Rectal smooth muscle tissue (tissue), 1 donor: ENCODE data around the gene ITGAL.
A peak's percentile ranks its signal among the peaks of the same experiment; 100 is the strongest.

Experiments used
- H3K27ac ChIP-seq: one replicate; pipeline ENCODE4 v1.7.0; 2013; ENCODE audit warnings: low read depth, low read length, inconsistent platforms
- H3K27me3 ChIP-seq: one replicate; pipeline ENCODE4 v1.7.0; 2013; ENCODE audit warnings: low read length; ENCODE audit not compliant: control insufficient read depth, insufficient read depth
- H3K36me3 ChIP-seq: one replicate; pipeline ENCODE4 v1.7.0; 2013; ENCODE audit warnings: low read length; ENCODE audit not compliant: control insufficient read depth, insufficient read depth
- H3K4me1 ChIP-seq: one replicate; pipeline ENCODE4 v1.7.0; 2013; ENCODE audit warnings: low read length; ENCODE audit not compliant: control insufficient read depth, insufficient read depth
- H3K4me3 ChIP-seq: one replicate; pipeline ENCODE4 v1.7.0; 2013; ENCODE audit warnings: low read length
- H3K9ac ChIP-seq: one replicate; pipeline ENCODE4 v1.7.0; 2013; ENCODE audit warnings: low read length

The ITGAL gene

DNA sequence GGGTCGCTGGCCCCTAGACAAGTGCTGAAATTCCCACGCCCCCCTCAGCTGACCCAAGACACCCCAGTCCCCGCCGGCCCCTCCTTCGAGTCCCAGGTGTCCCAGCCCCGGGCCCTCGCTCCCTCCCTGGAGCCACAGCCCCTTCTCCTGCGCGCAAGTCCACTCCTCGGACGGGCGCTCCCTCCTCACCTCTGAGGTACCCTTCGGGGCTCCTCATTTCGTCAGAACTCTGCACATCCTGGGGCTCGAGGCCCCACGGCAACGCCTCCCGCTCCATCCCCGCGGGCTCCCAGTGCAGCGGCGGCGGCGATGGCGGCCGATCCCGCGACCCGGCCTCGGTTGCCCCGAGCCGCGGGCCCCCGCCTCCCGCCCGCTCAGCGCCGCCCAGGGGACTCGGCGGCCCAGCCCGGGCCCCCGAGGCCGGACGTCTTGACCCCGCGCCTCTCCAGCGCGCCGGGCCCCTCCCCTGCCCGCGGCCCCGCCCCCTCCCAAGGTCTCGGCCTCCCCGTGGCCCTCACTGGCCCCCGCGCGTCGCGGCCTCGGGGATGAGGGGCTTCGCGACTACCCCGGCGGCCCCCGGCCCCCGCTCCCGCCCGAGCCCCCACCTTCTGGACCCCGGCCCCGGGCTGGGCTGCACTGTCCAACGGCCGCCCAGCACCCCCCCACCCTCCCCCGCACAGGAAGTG, 53.7 kb downstream of the ITGAL start, which contains the start of gene ZNF768:
Gene ZNF768 (minus strand): TSS at position 430 of the 686 bp plus-strand sequence. CDS start 153 bp downstream, at position 277.
- peaks cover 4% of the 10 kb centered on the region for H3K36me3 ChIP-seq
- peak within 1 kb of the TSS; percentile 93 for H3K4me3 ChIP-seq
- peak within 1 kb of the TSS; percentile 84 for H3K9ac ChIP-seq
- peak within 1 kb of the TSS; percentile 99 for H3K27ac ChIP-seq
- no peaks in the 10 kb centered on the region for H3K27me3 ChIP-seq
- H3K4me1 ChIP-seq: peaks cover 10% of the 10 kb centered on the region

DNA sequence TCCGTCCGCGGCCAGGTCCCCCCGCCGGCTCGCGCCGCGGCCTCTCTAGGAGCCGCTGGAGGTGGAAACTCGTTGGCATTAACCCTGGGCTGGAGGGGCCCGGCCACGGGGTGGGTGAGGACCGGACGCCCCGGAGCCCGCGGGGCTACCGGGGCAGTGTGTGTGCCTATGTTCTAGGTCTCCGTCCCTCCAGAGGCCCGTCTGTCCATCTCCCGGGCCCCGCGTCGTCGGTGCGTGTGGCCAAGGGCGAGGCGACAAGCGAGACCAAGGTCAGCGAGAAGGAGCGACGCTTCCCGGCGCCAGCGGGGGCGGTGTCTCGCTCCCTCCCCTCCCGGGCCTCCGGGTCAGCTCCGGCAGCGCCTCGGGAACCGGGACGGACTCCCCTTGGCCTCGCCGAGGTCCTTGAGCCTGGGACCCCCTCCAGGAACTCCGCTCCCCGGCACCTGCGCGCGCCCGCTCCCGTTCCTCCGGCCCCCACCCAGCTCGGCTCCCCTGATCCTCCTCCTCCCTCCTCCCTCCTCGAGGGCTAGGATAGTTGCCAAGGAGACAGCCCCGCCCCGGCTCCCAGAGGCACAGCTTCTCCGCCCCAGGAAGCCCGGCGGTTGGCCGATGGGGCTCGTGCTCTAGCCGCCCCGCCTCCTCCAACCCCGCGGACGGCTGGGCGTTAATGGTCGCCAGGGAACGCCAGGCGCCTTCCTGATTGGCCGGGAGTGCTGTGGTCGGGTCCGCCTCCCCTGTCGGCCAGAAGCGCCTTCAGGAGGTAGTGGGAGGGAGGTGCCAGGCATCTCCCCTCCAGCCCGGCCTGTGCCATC, 54.5 kb downstream of the ITGAL start:
- Histone ChIP-seq H3K9ac (peak overlapping the region; percentile 84), H3K27me3 (no peaks in the 10 kb centered on the region), H3K36me3 (peaks cover 4% of the 10 kb centered on the region), H3K4me1 (peaks cover 10% of the 10 kb centered on the region), H3K27ac (peak overlapping the region; percentile 99), H3K4me3 (peak overlapping the region; percentile 93)

DNA sequence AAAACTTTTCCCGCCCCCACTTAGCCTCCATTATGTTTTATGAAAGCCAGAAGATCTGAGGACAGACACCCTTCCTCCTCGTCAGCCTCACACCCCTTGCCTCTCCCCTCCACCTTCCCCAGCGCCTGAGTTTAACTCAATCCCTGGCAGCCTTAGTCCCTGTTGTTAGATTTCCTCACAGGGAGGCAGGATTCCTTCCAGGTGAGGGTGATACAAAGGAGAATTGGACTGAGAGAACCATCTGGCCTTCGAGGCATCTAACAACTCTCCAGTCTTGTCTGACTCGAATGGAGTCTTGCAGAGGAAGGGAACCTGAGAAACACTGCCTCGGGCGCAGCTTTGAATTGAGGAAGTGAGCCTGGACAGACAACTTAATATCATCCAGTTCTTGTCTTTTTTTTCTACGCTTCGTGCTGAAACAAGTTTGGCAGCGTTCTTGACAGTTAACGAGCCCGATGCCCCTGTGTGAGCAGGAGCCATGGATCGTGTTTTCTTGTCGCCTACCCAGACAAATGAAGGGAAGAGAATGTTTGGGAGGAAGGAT, 55.2 kb downstream of the ITGAL start:
- Histone ChIP-seq H3K4me3 (peak overlapping the region; percentile 49), H3K27ac (peak overlapping the region; percentile 84), H3K36me3 (peaks cover 4% of the 10 kb centered on the region), H3K27me3 (no peaks in the 10 kb centered on the region), H3K4me1 (peaks cover 10% of the 10 kb centered on the region), H3K9ac (peak overlapping the region; percentile 84)

DNA sequence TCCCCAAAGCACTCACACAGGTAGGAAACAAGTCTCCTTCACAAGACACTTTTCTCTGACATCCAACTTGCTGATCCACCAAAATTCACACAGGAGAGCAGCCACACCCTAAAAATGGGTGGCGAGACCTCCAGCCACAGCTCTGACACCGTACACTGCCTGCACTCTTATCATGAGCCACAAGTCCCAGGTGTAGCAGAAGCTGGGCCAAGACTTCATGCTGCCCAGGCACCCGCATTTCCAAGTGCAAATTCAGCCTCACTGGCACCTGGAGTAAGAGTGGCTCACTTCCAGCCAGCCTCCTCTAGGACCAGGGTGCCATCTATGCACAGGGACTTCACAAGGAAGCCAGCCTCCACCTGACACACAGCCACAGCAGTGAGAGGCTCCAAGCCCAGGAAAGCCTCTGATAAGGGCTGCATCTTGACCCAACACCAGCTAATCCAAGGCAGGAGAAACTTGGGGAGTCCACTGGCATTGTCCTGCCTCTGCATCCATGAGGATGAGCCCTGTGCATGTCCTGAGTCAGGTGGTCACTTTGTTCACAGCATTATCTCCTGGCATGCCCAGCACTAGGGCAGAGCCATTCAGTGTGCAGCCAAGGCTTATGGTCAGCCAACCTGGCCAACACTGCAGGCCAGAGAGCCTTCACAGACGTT, 56.4 kb downstream of the ITGAL start:
- Histone ChIP-seq H3K4me3 (no peak overlapping the region), H3K9ac (no peak overlapping the region), H3K27me3 (no peaks in the 10 kb centered on the region), H3K4me1 (peaks cover 13% of the 10 kb centered on the region), H3K36me3 (peaks cover 4% of the 10 kb centered on the region), H3K27ac (no peak overlapping the region)

DNA sequence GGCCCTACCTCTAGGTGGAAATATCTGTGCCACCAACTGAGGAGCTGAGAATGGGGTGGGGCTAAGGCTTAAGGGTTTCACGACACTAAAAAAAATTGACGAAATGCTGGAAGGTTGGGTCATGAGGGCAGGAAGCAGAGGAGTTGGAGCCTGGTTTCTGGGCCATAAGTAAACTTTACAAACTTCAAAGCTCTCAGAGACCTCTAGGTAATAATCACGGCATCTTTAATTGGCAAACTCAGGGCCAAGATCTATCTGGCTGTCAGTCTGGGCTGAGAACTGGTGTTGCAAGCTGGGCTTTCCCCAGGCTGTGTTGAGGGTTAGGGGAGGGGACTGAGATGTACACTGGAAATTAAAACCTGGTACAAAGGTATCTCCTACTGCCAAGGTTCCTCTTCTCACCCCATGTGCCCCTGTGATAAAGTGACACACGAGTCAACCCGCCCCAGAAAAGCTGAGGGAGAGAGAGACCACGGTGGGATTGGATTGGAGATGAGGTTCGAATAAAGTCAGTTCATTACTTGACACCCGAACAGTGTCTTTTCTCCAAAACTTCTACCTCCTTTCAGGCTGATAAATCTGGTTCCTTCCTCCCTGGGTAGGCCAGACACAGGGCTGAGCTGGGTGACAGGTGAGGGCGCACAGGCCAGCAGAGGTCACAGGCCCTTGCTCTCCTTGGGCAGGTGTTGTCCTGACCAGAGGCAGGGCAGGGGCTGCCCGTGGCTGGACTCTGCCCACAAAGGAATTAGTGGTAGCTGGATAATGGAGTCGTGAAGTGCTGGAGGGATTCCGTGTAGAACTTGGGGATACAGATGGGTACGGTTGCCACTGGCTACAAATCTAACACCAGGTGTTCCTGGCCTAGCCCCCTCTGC, 57.9 kb downstream of the ITGAL start:
- Histone ChIP-seq H3K27ac (no peak overlapping the region), H3K4me1 (peaks cover 14% of the 10 kb centered on the region), H3K4me3 (no peak overlapping the region), H3K27me3 (no peaks in the 10 kb centered on the region), H3K9ac (no peak overlapping the region), H3K36me3 (peaks cover 4% of the 10 kb centered on the region)

DNA sequence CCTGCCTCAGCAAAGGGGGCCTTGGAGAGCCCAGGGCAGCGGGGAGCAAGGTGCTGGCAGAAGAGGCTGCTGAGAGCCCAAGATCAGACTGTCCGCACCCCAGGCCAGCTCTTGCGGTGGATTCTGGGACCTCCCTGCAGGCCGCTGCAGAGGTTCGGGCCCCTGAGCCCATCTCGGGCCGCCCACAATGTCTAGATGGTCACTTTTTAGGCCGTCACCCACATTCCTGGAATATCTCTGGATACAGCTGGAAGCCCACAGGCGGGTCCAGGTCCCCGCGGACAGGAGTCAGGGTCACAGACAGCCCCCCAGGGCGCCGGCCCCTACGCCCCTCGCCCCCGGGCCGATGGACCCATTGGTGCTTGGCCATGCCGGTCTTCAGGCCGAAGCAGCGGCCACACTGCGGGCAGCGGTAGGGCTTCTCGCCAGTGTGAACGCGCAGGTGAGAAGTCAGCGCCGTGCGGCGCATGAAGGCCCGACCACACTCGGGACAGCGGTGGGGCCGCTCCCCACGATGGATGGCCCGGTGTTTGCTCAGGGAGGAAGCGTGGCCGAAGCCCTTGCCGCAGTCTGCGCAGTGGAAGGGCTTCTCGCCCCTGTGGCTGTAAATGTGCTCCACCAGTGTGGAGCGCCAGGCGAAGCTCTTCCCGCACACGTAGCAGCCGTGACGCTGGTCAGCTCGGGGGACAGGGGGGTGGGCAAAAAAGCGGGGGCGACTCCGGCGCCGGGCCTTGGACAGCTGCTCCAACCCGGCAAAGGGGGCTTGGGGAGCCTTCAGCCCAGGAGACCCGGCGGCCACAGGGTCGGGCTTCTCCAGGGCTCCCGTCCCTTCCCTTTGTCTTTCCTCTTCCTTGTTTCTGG, 60.0 kb downstream of the ITGAL start:
- H3K27me3 ChIP-seq: no peaks in the 10 kb centered on the region
- no peak overlapping the region for H3K9ac ChIP-seq
- peaks cover 9% of the 10 kb centered on the region for H3K4me1 ChIP-seq
- peaks cover 4% of the 10 kb centered on the region for H3K36me3 ChIP-seq
- no peak overlapping the region for H3K4me3 ChIP-seq
- no peak overlapping the region for H3K27ac ChIP-seq

DNA sequence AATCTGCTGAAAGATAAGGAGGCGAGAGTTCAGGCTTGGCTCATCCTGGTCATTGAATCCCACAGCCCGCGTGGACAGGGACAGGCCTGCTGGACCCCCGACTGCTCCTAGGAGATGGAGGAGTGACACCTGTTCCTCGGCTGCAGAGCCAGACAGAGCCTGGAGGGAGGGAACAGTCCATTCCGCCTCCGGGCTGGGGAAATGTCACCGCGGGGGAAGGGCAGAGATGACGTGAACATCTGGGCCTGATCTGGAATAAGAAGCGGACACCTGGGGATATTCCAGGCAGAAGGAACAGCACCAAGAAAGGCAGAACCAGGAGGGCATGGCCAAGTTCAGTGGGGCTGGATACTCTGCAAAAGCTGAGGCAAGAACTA, 60.6 kb downstream of the ITGAL start:
- H3K4me1 ChIP-seq: peaks cover 4% of the 10 kb centered on the region
- H3K36me3 ChIP-seq: peaks cover 4% of the 10 kb centered on the region
- no peak overlapping the region for H3K9ac ChIP-seq
- H3K4me3 ChIP-seq: peak overlapping the region; percentile 80
- H3K27me3 ChIP-seq: no peaks in the 10 kb centered on the region
- H3K27ac ChIP-seq: no peak overlapping the region

DNA sequence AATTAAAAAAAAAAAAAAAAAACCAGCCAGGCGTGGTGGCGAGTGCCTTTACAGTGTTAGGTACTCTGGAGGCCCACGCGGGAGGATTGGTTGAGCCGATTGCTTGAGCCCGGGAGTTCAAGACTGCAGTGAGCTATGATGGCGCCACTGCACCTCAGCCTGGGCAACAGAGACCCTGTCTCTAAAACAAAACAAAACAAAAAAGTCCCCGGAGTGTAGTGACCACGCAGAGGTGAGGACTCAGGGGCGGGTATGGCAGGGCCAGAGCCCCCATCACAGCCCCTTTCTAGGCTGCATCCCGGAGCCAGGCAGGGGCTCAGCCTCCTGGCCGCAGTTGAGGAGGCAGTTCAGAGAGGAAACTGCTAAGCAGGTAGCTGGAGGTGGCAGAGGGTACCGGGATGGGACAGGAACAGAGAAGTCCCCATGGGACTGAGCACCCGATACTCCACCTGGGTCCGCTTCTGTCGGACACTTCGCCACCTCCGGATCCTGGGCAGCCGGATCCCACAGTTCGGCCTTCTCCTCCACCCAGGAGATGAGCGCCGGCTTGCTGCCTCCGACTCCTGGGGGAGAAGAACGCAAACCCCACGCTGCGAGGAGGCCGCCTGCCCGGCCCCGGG, 61.3 kb downstream of the ITGAL start:
- H3K36me3 ChIP-seq: peaks cover 4% of the 10 kb centered on the region
- H3K4me3 ChIP-seq: peak overlapping the region; percentile 80
- H3K4me1 ChIP-seq: peaks cover 4% of the 10 kb centered on the region
- no peaks in the 10 kb centered on the region for H3K27me3 ChIP-seq
- peak overlapping the region; percentile 92 for H3K9ac ChIP-seq
- H3K27ac ChIP-seq: peak overlapping the region; percentile 92

DNA sequence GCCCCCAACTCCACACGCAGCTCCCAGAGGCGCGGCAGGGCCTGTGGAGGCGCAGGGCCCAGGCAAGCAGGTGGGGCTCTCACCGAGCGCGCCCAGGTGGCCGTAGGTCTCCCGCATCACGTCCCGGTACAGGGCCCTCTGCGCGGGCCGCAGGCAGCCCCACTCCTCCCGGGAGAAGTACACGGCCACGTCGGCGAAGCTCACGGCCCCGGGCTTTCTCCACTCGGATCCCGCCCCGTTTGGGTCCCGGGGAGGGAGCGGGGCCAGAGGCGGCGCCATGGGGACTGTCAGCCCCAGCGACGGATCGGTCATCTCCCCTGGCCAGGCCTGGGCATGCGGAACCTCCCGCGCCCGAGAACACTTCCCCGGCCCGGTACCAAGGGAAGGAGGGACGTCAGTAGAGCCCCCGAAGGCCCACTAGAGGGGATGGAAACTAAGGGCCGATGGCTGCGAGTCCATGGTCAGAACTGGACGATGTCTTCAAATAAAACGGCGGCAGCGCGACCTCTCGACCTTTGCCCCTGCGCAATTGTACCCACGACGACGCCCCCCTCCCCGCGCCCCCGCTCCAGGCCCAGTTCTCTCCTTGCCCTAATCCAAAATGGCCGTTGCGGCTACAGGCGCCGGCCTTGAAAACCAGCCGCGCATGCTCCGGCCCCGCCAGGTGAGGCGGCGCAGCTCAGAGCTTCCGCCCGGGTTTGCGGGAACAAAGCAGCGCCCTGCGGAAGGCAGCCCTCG, 62.0 kb downstream of the ITGAL start, which contains the start of gene ZNF747:
Gene ZNF747 (minus strand): TSS at position 491 of the 738 bp plus-strand sequence. CDS start 179 bp downstream, at position 312.
- H3K9ac ChIP-seq: peak within 1 kb of the TSS; percentile 92

DNA sequence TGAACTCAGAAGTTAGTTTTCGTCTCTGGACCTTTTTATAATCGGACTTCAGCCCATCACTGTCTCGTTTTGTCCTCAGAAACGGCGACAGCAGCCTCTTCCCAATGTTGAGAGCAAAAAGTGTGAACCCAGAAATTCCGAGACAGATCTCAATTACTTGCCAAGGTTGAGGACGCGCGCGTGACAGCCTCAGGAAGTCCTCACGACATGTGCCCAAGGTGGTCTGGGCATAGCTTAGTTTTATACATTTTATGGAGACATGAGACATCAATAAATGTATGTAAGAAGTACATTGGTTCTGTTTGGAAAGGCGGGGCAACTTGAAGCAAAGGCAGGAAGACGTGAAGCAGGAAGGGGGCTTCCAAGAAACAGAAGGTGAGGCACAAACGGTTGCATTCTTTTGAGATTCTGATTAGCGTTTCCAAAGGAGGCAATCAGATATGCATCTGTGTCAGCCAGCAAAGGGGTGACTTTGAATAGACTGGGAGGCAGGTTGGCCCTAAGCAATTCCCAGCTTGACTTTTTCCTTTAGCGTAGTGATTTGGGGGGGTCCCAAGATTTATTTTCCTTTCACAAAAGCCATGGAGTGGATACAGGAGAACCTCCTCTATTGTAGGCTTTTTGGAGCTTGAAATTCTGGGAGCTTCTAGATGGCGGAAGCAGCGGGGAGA, 62.7 kb downstream of the ITGAL start:
- peak overlapping the region; percentile 92 for H3K27ac ChIP-seq
- H3K36me3 ChIP-seq: peaks cover 4% of the 10 kb centered on the region
- H3K4me3 ChIP-seq: peak overlapping the region; percentile 80
- H3K9ac ChIP-seq: peak overlapping the region; percentile 69
- H3K27me3 ChIP-seq: no peaks in the 10 kb centered on the region
- peaks cover 4% of the 10 kb centered on the region for H3K4me1 ChIP-seq

More for the DNA sequence above, 62.0 kb downstream of the ITGAL start, which contains the start of gene ZNF747:
- Histone ChIP-seq H3K36me3 (peaks cover 4% of the 10 kb centered on the region), H3K27me3 (no peaks in the 10 kb centered on the region), H3K27ac (peak within 1 kb of the TSS; percentile 92), H3K4me3 (peak within 1 kb of the TSS; percentile 80), H3K4me1 (peaks cover 4% of the 10 kb centered on the region)
